SHP77 (cell line): ENCODE data around the gene TTLL13.
"Not testable (repeated sequence)": the region's sequence is repeated elsewhere in the genome, so short reads cannot be mapped to it uniquely, and the experiment has no call there.

Experiments used
- DNase-seq, 2 experiments: peaks; one replicate each; lab custom pipeline; 2025; lab: John Stamatoyannopoulos, UW

The TTLL13 gene

DNA sequence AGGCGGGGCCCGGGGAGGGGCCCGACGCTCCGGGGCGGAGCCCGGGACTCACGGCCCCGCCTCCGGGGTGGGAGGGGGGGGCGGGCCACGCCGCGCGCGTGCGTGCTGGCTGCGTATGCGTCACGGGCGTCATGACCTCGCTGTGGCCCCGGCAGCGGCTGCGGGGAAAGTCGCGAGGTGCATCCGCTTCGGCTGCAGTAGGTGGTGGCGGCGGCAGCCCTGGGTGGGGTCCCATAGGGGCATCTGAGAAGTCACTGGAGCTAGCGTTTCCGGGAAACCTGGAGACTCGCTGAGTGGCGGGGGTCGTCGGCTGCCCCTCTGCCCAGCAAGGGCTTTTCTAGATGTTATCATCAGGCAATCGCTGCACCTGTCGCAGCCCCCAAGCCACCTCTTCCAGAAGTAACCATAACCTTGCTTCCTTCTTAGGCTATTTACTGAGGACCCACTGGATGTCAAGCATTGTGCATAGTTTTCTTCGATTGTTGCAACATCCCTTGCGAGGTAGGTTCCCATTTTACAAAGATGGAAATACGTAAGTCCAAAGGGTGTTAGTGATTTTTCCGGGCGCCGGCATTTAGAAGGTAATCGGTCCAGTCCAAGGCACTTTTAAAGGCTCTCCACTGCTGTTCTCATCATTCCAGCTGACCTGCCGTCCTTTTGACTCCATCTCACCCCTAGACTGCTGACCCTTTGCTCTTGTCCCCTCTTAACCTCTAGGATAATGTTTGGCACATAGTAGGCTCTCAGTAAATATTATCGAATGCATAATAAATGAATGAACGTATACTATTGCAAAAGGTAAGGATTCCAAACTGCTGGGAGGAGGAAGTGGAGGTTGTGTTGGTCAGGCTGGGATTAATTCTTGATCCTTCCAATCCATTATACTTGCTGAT lies 15.0 kb upstream of the TTLL13 start, which contains the start of gene GDPGP1:
GDPGP1 (plus strand) TSS at position 114 of the 893 bp plus-strand sequence. CDS start 6,700 bp downstream, outside the sequence.
- DNase-seq, result no peak

DNA sequence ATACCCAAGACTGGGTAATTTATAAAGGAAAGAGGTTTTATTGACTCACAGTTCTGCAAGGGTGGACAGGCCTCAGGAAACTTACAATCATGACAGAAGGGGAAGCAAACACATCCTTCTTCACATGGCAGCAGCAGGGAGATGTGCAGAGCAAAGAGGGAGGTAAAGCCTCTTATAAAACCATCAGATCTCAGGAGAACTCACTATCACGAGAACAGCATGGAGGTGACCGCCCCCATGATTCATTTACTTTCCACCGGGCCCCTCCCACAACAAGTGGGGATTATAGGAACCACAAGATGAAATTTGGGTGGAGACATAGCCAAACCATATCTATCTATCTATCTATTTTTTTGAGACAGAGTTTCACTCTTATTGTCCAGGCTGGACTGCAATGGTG lies 10.0 kb upstream of the TTLL13 start:
- DNase-seq, result no peak

DNA sequence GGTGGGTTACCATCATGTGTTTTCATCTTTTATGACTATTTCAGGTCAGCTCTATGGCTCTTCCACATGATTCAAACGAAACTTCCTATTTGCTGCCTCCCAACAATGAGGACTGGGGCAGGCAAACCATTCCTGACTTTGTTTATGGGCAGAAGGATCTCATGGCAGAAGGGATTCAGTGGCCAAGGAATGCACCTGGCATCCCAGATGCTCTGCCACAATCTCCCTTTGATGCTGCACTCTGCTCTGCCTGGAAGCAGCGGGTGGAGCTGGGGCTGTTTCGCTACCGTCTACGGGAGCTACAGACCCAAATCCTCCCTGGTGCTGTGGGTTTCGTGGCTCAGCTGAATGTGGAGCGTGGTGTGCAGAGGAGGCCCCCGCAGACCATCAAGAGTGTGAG lies 8.5 kb upstream of the TTLL13 start:
- DNase-seq, result no peak

DNA sequence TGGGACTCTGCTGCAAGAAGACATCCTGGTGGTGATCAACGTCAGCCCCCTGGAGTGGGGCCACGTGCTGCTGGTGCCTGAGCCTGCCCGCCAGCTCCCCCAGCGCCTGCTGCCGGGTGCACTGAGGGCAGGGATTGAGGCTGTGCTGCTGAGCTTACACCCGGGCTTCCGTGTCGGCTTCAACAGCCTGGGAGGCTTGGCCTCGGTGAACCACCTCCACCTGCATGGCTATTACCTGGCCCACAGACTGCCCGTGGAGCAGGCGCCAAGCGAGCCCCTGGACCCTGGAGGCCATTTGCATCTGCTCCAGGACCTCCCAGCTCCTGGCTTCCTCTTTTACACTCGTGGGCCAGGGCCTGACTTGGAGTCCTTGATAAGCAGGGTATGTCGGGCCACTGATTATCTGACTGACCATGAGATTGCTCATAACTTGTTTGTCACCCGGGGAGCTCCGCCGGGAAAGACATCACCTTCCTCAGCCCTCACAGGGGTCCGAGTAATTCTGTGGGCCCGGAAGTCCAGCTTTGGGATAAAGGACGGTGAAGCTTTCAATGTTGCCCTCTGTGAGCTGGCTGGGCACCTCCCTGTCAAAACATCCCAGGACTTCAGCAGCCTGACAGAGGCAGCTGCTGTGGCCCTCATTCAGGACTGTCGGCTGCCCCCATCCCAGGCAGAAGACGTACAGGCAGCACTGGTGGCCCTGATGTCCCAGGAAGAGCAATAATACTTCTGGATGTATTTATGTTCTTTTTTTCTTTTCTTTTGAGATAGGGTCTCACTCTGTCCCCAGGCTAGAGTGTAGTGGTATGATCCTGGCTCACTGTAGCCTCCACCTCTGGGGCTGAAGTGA lies 7.8 kb upstream of the TTLL13 start:
- no peak for DNase-seq

DNA sequence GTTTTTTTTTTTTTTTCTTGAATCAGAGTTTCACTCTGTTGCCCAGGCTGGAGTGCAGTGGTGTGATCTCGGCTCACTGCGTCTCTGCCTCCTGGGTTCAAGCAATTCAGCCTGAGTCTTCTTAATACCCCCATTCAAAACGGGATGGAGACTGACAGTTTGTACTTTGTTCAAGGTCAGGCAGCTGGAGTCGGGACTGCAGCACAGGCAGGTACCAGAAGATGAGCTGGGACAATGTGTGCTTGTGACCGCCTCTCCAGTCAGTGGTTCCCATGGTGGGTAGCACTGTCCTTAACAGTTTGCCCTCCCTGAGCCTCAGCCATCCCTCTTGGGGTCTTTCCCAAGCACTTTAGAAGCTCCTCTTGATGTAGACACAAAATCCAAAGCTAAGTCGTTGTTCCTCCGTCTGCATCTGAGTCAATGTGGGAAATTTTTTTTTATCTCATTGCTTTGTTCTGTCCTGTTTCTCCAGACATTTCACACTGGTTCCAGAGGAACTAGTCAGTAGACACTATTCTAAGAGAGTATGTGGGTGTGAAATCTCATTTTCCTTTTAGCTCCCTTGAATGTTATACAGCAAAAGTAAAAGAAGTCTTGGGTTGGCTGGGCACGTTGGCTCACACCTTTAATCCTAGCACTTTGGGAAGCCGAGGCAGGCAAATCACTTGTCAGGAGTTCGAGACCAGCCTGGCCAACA lies 5.3 kb upstream of the TTLL13 start:
- DNase-seq, result no peak

DNA sequence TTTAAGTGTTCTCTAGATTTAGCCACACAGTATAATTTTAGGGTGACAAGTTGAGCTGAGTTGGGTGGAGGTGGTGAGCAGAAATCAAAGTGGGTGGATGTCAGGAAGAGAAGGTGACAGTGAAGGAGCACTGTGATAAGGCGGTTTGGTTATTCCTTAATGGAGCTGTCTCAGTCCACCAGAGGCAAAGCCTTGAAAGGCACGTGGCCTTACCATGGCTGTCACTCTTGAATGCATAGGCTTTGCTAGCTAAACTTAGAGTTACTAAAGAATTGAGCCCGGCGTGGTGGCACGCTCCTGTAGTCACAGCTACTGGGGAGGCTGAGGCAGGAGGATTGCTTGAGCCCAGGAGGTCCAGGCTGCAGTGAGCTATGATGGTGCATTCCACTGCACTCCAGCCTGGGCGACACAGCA lies 560 bp upstream of the TTLL13 start:
- DNase-seq, result no peak

DNA sequence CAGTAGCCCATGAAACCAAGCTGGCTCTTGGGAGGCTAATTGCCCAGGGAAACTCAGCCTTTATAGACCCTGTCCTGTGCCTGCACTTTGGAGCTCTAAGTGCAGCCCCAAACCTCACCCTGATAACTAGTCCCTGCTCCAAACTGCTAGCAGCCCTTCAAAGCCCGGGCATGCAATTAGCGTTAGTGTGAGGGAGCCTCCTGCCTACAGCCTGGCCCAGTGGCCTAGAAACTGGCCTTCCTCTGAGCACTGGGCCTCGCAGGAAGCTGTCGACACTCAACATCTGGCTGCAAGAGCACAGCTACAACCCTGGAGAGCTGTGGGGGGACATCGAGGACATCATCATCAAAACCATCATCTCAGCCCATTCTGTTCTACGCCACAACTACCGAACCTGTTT lies 8.4 kb downstream of the TTLL13 start:
- DNase-seq, result no peak

DNA sequence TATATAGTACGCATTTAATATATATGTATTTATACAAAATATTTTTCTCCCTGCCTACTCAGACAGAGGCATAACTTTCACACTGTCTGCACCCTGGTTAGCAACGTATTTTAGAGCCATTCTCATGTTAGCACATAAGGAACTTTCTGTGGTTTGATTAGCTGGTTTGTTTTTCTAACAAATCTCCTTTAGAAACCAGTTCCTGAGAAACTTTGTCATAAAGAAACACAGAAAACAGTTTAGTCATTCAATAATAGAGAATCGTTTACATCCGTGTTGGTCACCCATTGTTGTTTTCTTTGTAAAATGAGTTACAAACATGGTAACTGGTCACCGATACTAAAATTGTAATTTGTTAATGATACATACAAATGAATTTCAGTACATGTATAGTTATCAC lies 10.2 kb downstream of the TTLL13 start:
- no peak for DNase-seq

DNA sequence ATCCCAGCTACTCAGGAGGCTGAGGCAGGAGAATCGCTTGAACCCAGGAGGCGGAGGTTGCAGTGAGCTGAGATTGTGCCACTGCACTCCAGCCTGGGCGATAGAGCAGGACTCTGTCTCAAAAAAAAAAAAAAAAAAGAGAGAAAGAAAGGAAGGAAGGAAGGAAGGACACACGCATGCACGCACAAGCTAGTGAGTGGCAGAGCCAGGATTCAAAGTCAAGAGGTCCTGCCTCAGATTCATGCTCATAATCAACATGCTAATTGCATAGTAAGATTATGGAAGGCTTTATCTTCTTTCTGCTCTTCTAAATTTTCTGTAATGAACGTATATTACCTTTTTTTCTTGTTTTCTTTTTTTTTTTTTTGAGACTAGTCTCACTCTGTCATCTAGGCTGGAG lies 11.4 kb downstream of the TTLL13 start:
- DNase-seq, result not testable (repeated sequence)

DNA sequence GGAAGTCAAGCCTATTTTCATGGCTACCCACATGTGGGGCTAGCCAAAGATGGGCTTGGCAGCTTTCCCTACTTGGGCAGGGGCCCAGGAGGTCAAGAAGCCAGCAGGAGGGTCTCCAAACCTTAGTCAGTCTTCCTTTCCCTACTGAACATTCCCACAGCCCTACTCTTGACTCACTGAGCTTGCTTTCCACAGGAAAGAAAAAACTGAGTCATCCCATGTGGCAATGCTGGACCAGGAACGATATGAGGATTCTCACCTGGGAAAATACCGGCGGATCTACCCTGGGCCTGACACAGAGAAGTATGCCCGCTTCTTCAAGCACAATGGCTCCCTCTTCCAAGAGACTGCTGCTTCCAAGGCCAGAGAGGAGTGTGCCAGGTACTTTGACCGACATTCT lies 12.5 kb downstream of the TTLL13 start:
- no peak for DNase-seq

DNA sequence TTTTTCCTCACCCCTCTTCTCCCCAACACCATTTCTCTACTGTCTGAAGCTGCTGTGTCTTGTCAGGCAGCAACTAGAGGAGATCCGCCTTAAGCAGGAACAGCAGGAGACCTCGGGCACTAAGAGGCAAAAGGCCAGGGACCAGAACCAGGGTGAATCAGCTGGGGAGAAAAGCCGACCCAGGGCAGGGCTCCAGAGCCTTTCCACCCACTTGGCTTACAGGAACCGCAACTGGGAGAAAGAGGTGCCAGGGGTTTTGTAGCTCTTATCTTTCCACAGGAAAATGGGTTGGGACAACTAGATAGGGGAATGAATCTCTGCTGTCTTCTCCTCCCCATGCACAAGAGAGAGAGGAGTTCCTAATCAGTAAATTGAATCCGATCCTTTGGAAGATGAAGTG lies 13.1 kb downstream of the TTLL13 start:
- DNase-seq, result no peak

DNA sequence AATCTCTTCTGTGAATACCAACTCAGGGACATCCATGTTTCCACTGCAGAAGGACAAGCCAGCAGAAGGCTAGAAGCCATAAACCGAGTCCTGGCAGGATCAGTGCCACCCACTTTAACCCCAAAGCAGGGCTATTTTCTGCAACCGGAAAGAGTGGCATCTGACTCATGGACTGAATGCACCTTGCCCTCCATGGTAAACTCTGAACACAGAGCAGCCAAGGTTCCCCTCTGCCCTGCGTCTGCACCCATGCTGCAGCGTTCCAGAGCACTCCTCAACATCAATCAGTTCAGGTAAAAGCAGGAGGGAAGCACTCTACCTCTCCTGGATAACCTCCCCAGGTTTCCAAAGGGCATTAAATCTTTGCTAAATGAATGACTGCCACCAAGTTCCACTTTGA lies 15.3 kb downstream of the TTLL13 start:
- peak in 1 of 2 experiments; percentile 19 for DNase-seq

DNA sequence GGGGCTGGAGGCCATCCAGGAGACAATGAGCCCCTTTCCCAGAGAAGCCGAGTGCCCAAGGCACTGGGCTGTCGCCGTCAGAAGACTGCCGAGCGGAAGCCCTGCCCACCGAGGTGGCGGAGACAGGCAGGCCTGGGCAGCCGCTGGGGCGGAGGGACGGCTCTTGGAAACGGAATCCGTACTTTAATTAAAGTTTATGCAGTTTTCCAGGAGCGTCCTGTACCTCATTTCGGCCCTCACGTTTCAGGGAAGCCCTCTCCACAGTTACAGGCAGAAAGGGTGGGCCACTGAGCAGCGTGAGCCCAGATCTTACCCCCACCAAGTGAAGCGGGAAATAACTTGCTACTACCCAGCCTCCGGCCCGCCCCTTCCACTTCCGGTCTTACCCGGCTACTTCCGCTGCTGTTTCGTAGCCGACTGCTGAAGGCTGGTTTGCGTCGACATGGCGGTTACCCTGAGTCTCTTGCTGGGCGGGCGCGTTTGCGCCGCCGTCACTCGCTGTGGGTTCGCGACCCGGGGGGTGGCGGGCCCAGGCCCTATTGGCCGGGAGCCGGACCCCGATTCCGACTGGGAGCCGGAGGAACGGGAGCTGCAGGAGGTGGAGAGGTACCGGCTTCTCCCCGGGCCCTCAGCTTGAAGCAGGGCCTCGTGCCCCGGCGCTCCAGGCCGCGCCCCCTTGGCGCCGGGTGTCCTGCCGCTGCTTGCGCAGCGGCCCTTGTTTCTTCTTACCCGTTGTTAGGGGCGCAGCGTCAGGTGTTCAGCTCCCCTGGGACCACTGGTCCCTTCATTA lies 16.1 kb downstream of the TTLL13 start, which contains the start of gene NGRN:
NGRN (plus strand) TSS at position 402 of the 790 bp plus-strand sequence; CDS start at position 443, 41 bp downstream.
- peak; percentile 78 to 93 for DNase-seq

DNA sequence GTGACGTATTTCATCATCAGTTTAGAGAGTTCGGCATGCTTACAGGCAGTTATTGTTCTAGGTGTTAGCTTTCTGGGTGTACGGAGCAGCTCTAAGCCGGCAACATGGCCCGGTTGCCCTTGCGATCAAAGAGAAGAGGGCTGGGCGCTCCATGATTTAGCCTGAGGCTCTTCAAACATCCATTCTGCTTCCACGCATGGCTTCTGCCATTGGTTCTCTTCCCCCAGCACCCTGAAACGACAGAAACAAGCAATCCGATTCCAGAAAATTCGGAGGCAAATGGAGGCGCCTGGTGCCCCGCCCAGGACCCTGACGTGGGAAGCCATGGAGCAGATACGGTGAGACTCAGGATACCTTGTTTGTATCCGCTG lies 16.7 kb downstream of the TTLL13 start:
- DNase-seq, result peak; percentile 30 to 39

DNA sequence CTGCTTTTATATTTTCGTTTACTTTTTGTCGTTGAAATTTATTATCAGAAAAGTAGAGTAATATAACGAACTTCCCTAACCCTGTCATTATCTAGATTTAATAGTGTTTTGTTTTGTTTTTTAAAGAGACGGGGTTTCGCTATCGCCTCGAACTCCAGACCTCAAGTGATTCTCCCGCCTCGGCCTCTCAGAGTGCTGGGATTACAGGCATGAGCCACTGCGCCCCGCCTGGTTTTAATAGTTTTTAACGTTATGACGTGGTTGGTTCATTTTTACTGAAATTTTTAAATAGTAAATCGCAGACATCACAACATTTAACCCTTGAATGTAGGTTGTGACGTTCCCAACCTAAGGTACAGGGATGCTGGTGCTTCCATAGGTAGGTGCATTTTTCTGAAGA lies 17.1 kb downstream of the TTLL13 start:
- no peak for DNase-seq

DNA sequence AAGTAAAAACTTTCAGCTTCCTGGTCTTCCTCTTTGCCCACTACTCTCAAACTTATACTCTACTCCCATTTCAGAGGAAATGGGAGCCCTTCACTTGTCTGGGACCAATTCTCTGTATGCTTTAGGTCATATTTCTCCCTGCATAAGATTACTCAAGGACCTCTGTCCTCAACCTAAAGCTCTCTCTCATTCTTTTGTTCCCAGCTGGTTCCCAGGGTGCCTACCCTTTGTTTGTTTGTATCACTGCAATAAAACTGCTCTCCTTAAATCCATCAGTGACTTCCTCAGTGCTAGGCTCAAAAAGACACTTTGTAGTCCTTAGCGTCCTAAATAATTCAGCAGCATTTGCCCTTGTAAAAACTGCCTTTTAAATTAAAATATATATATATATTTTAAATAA lies 19.1 kb downstream of the TTLL13 start:
- DNase-seq, result no peak

DNA sequence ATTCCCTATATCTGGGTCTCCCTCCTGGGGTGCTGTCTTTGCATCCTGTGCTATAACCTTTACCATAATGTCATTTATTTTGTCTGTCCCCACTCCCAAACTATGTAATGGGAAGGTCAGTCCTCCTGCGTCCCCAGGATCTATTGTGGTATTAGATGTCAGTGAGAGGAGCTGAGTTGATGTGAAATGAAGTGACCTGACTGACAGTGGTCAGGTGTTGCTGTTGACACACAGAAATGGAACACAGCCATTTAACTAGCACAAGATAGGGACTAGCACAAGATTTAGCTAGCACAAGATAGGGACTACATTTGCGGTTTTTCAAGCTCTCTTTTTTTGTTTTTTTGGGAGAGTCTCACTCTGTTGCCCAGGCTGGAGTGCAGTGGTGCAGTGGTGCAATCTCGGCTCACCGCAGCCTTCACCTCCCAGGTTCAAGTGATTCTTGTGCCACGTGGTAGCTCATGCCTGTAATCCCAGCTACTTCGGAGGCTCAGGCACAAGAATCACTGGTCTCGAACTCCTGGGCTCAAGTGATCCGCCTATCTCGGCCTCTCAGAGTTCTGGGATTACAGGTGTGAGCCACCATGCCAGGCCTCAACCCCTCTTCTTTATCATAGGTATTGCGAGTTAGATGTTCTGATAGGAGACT lies 21.3 kb downstream of the TTLL13 start:
- no peak for DNase-seq

DNA sequence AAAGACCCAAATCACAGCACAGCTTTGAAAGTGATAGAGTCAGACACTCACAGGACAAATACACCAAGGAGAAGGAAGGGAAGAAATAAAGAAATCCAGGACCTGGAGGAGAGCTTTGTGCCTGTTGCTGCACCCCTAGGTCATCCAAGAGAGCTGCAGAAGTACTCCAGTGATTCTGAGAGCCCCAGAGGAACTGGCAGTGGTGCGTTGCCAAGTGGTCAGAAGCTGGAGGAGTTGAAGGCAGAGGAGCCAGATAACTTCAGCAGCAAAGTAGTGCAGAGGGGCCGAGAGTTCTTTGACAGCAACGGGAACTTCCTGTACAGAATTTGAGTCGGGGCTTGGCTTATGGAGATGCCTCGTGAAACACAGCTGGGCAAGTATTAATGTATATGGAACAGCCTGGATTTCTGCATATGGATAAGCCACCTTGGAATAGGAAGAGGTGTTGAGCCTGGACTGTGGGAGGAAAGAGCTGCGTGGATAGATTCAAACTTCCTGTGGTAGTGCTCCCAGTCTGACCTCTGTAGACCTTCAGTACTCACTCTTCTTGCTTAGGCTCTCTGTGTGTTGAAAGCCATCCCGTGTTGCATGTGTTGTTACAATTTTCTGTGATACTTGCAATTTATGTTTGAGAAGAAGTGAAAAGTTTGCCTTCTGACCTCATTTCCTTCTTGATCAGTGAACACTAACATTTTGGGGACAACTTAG lies 22.3 kb downstream of the TTLL13 start:
- DNase-seq, result no peak

DNA sequence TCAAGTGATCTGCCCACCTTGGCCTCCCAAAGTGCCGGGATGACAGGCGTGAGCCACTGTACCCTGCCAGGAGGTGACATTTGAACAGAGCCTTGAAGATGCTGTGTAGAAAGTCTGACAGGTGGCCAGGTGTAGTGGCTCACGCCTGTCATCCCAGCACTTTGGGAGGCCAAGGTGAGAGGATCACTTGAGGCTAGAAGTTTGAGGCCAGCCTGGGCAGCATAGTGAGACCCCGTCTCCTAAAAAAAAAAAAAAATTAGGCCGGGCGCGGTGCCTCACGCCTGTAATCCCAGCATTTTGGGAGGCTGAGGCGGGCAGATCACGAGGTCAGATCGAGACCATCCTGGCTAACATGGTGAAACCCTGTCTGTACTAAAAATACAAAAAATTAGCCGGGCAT lies 29.1 kb downstream of the TTLL13 start:
- DNase-seq, result not testable (repeated sequence)

DNA sequence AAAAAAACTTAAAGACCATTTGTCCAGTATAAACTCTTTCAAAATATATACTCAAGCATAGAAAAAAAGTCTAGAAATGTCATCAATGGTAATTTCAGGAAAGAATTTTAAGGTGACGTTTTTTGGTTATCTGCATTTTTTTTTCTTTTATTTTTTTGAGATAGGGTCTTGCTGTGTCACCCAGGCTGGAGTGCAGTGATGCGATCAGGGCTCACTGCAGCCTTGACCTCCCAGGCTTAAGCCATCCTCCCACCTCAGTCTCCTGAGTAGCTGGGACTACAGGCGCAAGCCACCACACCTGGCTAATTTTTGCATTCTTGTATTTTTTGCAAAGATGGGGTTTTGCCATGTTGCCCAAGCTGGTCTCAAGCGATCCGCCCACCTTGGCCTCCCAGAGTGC lies 31.4 kb downstream of the TTLL13 start:
- DNase-seq, result not testable (repeated sequence)
